Stimulated activated CD8-positive, alpha-beta memory T cell treated with anti-CD3 and anti-CD28 coated beads, Interleukin-4, amount 100 ng/mL, for 24 hours (primary cell): Measurements from ENCODE around the gene DDX1.
"Not testable (repeated sequence)": the region's sequence is repeated elsewhere in the genome, so short reads cannot be mapped to it uniquely, and the experiment has no call there.

ENCODE experiments used
- DNase-seq: peaks from one replicate; pipeline ENCODE4 v3.0.0-alpha.2; 2020; ENCODE audit warnings: low read depth

DDX1 gene

GRCh38 chr2:15677141-15677843 is 85.6 kb downstream of the DDX1 start:
- no peak for DNase-seq

- no peak for DNase-seq
Measured at GRCh38 chr2:15678346-15678745, 86.7 kb downstream of the DDX1 start.

GRCh38 chr2:15678909-15679308 is 87.2 kb downstream of the DDX1 start:
- no peak for DNase-seq

GRCh38 chr2:15679386-15679924 is 87.8 kb downstream of the DDX1 start:
- no peak for DNase-seq

DNA sequence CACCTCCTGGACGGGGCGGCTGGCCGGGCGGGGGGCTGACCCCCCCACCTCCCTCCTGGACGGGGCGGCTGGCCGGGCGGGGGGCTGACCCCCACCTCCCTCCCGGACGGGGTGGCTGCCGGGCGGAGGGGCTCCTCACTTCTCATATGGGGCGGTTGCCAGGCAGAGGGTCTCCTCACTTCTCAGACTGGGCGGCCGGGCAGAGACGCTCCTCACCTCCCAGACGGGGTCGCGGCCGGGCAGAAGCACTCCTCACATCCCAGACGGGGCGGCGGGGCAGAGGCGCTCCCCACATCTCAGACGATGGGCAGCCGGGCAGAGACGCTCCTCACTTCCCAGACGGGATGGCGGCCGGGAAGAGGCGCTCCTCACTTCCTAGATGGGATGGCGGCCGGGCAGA is 88.5 kb downstream of the DDX1 start:
- not testable (repeated sequence) for DNase-seq
